GM21515 (cell line): ENCODE results near the gene BOLA3.
A peak's percentile ranks its signal among the peaks of the same experiment; 100 is the strongest.
"Not testable (repeated sequence)": the region's sequence is repeated elsewhere in the genome, so short reads cannot be mapped to it uniquely, and the experiment has no call there.

Experiments used
- ATAC-seq: cut with Tn5 transposase; IDR thresholded peaks from one replicate; pipeline ENCODE4 v1.9.1; 2021; ENCODE audit not compliant: unreplicated experiment

BOLA3 gene

GRCh38 chr2:74149570-74150319 lies 2.0 kb upstream of the BOLA3 start:
- ATAC-seq: no peak

- ATAC-seq: no peak
Measured at GRCh38 chr2:74149247-74149525, 1.5 kb upstream of the BOLA3 start.

GRCh38 chr2:74148457-74149246 lies 940 bp upstream of the BOLA3 start:
- no peak for ATAC-seq

- no peak for ATAC-seq
Measured at GRCh38 chr2:74146929-74147726, 584 bp downstream of the BOLA3 start.

- ATAC-seq: no peak
Measured at GRCh38 chr2:74142340-74142739, 5.4 kb downstream of the BOLA3 start.

- ATAC-seq: no peak
Measured at GRCh38 chr2:74138600-74139323, 8.9 kb downstream of the BOLA3 start.

GRCh38 chr2:74137651-74138599 lies 9.8 kb downstream of the BOLA3 start:
- ATAC-seq: no peak

- ATAC-seq: no peak
Measured at GRCh38 chr2:74131901-74132300, 15.8 kb downstream of the BOLA3 start.

GRCh38 chr2:74130211-74130995 lies 17.3 kb downstream of the BOLA3 start:
- ATAC-seq: no peak

GRCh38 chr2:74128206-74128605 lies 19.5 kb downstream of the BOLA3 start:
- no peak for ATAC-seq

GRCh38 chr2:74123955-74124354 lies 23.8 kb downstream of the BOLA3 start:
- not testable (repeated sequence) for ATAC-seq

- ATAC-seq: not testable (repeated sequence)
Measured at GRCh38 chr2:74121846-74122245, 25.9 kb downstream of the BOLA3 start.

- ATAC-seq: peak; percentile 92
Measured at GRCh38 chr2:74119912-74120825, 27.5 kb downstream of the BOLA3 start.

- no peak for ATAC-seq
Measured at GRCh38 chr2:74119339-74119738, 28.4 kb downstream of the BOLA3 start.

- no peak for ATAC-seq
Measured at GRCh38 chr2:74111380-74111779, 36.3 kb downstream of the BOLA3 start.

- ATAC-seq: no peak
Measured at GRCh38 chr2:74110537-74110936, 37.2 kb downstream of the BOLA3 start.

- no peak for ATAC-seq
Measured at GRCh38 chr2:74109551-74109950, 38.2 kb downstream of the BOLA3 start.

GRCh38 chr2:74107071-74107470 lies 40.6 kb downstream of the BOLA3 start:
- no peak for ATAC-seq
